ENCODE results near the gene SH2D4B. TPM values are rescaled to one million over a fixed set of nuclear protein-coding genes. Genes with fewer than 3 reads are reported as not detected.

The SH2D4B gene
- total and polyA plus RNA-seq, 2 donors (not counting 3 experiments of a cell fraction or from before 2014, with no cell fraction given): not detected

- dilution Hi-C loops (cut with MboI; ENCODE audit: extremely low pct_ligation_motif_present, low sequenced_read_pairs): no loop called here
Measured at GRCh38 chr10:80496555-80497172, 41.0 kb upstream of the SH2D4B start.

More at GRCh38 chr10:80496555-80497172, 41.0 kb upstream of the SH2D4B start:
- TF ChIP-seq JUN (IDR thresholded peaks at IDR 0.05; ENCODE audit: borderline replicate concordance, insufficient read depth, insufficient read length, low read depth): no peak
- TF ChIP-seq MYC (IDR thresholded peaks at IDR 0.05; ENCODE audit: low read depth, low read length): no peak
- no peak for TF ChIP-seq CTCF (IDR thresholded peaks at IDR 0.05; ENCODE audit: extremely low read depth in 1 of 2, insufficient read depth in 1 of 2, low read depth in 1 of 2, low read length in 2 of 2)
- TF ChIP-seq GATA2 (IDR thresholded peaks at IDR 0.05; ENCODE audit: insufficient read depth, insufficient read length, low read depth, low read length): no peak
- no peak for TF ChIP-seq POLR2AphosphoS5 (IDR thresholded peaks at IDR 0.05; ENCODE audit: insufficient read depth, low read depth, low read length)
- TF ChIP-seq FOS (IDR thresholded peaks at IDR 0.05; ENCODE audit: borderline replicate concordance, insufficient read depth, low read length): no peak
- TF ChIP-seq EZH2 (IDR thresholded peaks at IDR 0.05; ENCODE audit: borderline replicate concordance, low read depth, low read length, severe bottlenecking): no peak
- TF ChIP-seq MAX (IDR thresholded peaks at IDR 0.05; ENCODE audit: insufficient read depth, insufficient read length): no peak
- TF ChIP-seq POLR2A (IDR thresholded peaks at IDR 0.05; ENCODE audit: low read depth, low read length): no peak
- H3K9ac ChIP-seq (replicated peaks; ENCODE audit: extremely low read depth, insufficient read depth, low read length): no peak overlapping the region
- no peaks in the 10 kb centered on the region for H3K27me3 ChIP-seq (ENCODE audit: control insufficient read depth in 2 of 2, insufficient read depth in 2 of 2, low read length in 2 of 2)
- H3K36me3 ChIP-seq (ENCODE audit: control insufficient read depth in 2 of 2, extremely low read depth in 1 of 2, insufficient read depth in 2 of 2, low read length in 2 of 2): peaks cover 5 to 10% of the 10 kb centered on the region in 2 experiments
- BruUV-seq (replicated peaks): no TSS peak
- peaks cover 92% of the 10 kb centered on the region for H3K4me1 ChIP-seq (ENCODE audit: control insufficient read depth, extremely low read depth, insufficient read depth, low read length)
- no peak overlapping the region for H3K4me3 ChIP-seq (replicated peaks in 1 of 3; ENCODE audit: insufficient read depth in 1 of 3, low read depth in 1 of 3, low read length in 3 of 3)
- no peaks in the 10 kb centered on the region for H3K9me3 ChIP-seq (replicated peaks; ENCODE audit: control insufficient read depth, insufficient read depth, low read length)
- DNase-seq (ENCODE audit: low read depth, low spot score) (no peak), FAIRE-seq (no peak)
- peak overlapping the region; percentile 76 for H3K27ac ChIP-seq (ENCODE audit: insufficient read depth, low read depth, low read length)
- intact Hi-C loops (cut with micrococcal nuclease): loop anchor here (1.0 kb wide), 2 partner anchors 9 to 11 kb away; no protein-coding TSS in a partner anchor
- H3K4me2 ChIP-seq (ENCODE audit: insufficient read depth, low read length): peak overlapping the region; percentile 36
- ChIA-PET CTCF (interaction anchor here (1.3 to 21.9 kb wide), 4 partner anchors 9 to 37 kb away, joined by 7 to 1118 read pairs (median 21); partner anchors contain the start of gene TSPAN14), POLR2A (interaction anchor here (1.8 to 2.7 kb wide), 2 partner anchors 13 to 36 kb away, joined by 7 to 8 read pairs; no protein-coding TSS in a partner anchor)
- H4K20me1 ChIP-seq (replicated peaks; ENCODE audit: control insufficient read depth, extremely low read depth, insufficient read depth, low read length): no peaks in the 10 kb centered on the region
- no peaks in the 10 kb centered on the region for H3K9me1 ChIP-seq (replicated peaks; ENCODE audit: control insufficient read depth, extremely low read depth, insufficient read depth, low read length)
- H3K79me2 ChIP-seq (ENCODE audit: control insufficient read depth, insufficient read depth, low read length): peaks cover 97% of the 10 kb centered on the region
- H2AFZ ChIP-seq (ENCODE audit: low read depth, low read length): no peak overlapping the region

Data from endothelial cell of umbilical vein (primary cell).